GM21737 (cell line): Measurements from ENCODE around the gene PIEZO2.

Experiments used
- ATAC-seq: cut with Tn5 transposase; IDR thresholded peaks from one replicate; pipeline ENCODE4 v1.9.1; 2021; ENCODE audit warnings: mild to moderate bottlenecking, moderate library complexity; ENCODE audit not compliant: unreplicated experiment

The PIEZO2 gene

GRCh38 chr18:11070593-11070992 lies 78.8 kb downstream of the PIEZO2 start:
- no peak for ATAC-seq

GRCh38 chr18:11066038-11066437 lies 83.3 kb downstream of the PIEZO2 start:
- ATAC-seq = no peak

GRCh38 chr18:11064727-11065460 lies 84.5 kb downstream of the PIEZO2 start:
- no peak for ATAC-seq

- no peak for ATAC-seq
Measured at GRCh38 chr18:11064106-11064505, 85.3 kb downstream of the PIEZO2 start.

- no peak for ATAC-seq
Measured at GRCh38 chr18:11055721-11056120, 93.6 kb downstream of the PIEZO2 start.

- ATAC-seq = no peak
Measured at GRCh38 chr18:11054497-11054896, 94.9 kb downstream of the PIEZO2 start.

GRCh38 chr18:11053293-11053692 lies 96.1 kb downstream of the PIEZO2 start:
- ATAC-seq = no peak

GRCh38 chr18:11052800-11053199 lies 96.6 kb downstream of the PIEZO2 start:
- ATAC-seq = no peak

- ATAC-seq = no peak
Measured at GRCh38 chr18:11051462-11051861, 97.9 kb downstream of the PIEZO2 start.

GRCh38 chr18:11050966-11051365 lies 98.4 kb downstream of the PIEZO2 start:
- no peak for ATAC-seq

- no peak for ATAC-seq
Measured at GRCh38 chr18:11047817-11048216, 101.6 kb downstream of the PIEZO2 start.

- ATAC-seq = no peak
Measured at GRCh38 chr18:11047156-11047555, 102.2 kb downstream of the PIEZO2 start.

- ATAC-seq = no peak
Measured at GRCh38 chr18:11046140-11046539, 103.2 kb downstream of the PIEZO2 start.

- no peak for ATAC-seq
Measured at GRCh38 chr18:11043694-11044093, 105.7 kb downstream of the PIEZO2 start.

GRCh38 chr18:11042247-11042646 lies 107.1 kb downstream of the PIEZO2 start:
- no peak for ATAC-seq

- no peak for ATAC-seq
Measured at GRCh38 chr18:11040823-11041656, 108.3 kb downstream of the PIEZO2 start.

- no peak for ATAC-seq
Measured at GRCh38 chr18:11040359-11040758, 109.0 kb downstream of the PIEZO2 start.

GRCh38 chr18:11037533-11038240 lies 111.7 kb downstream of the PIEZO2 start:
- no peak for ATAC-seq

GRCh38 chr18:11035814-11036495 lies 113.4 kb downstream of the PIEZO2 start:
- ATAC-seq = no peak

GRCh38 chr18:11035376-11035775 lies 114.0 kb downstream of the PIEZO2 start:
- ATAC-seq = no peak

- ATAC-seq = no peak
Measured at GRCh38 chr18:11034884-11035283, 114.5 kb downstream of the PIEZO2 start.
